ENCODE data around the gene MTX2. TPM values are rescaled to one million over a fixed set of nuclear protein-coding genes. Genes with fewer than 3 reads are reported as not detected.
A peak's percentile ranks its signal among the peaks of the same experiment; 100 is the strongest.

MTX2 gene
- polyA plus RNA-seq (ENCODE audit: insufficient read length): 53.3 TPM

- peak; percentile 84 for DNase-seq
Observed at GRCh38 chr2:176269319-176270099, at the start of gene MTX2. Gene MTX2 (plus strand): TSS chr2:176269442. CDS start chr2:176269630, 188 bp downstream.

GRCh38 chr2:176227874-176228273 lies 41.4 kb upstream of the MTX2 start:
- no peak for DNase-seq

- no peak for DNase-seq
Observed at GRCh38 chr2:176234156-176234555, 35.1 kb upstream of the MTX2 start.

GRCh38 chr2:176234940-176235339 lies 34.3 kb upstream of the MTX2 start:
- peak; percentile 21 for DNase-seq

- DNase-seq: no peak
Observed at GRCh38 chr2:176237456-176237855, 31.8 kb upstream of the MTX2 start.

GRCh38 chr2:176239031-176239430 lies 30.2 kb upstream of the MTX2 start:
- DNase-seq: no peak

- DNase-seq: no peak
Observed at GRCh38 chr2:176240301-176240700, 28.9 kb upstream of the MTX2 start.

GRCh38 chr2:176242276-176242675 lies 27.0 kb upstream of the MTX2 start:
- no peak for DNase-seq

- DNase-seq: no peak
Observed at GRCh38 chr2:176246331-176246730, 22.9 kb upstream of the MTX2 start.

GRCh38 chr2:176247859-176248258 lies 21.4 kb upstream of the MTX2 start:
- DNase-seq: no peak

GRCh38 chr2:176251928-176252327 lies 17.3 kb upstream of the MTX2 start:
- DNase-seq: no peak

GRCh38 chr2:176260689-176261088 lies 8.6 kb upstream of the MTX2 start:
- DNase-seq: no peak

GRCh38 chr2:176261136-176261535 lies 8.1 kb upstream of the MTX2 start:
- no peak for DNase-seq

- DNase-seq: no peak
Observed at GRCh38 chr2:176268976-176269318, 295 bp upstream of the MTX2 start.

GRCh38 chr2:176270100-176270750 lies 983 bp downstream of the MTX2 start:
- no peak for DNase-seq

GRCh38 chr2:176272870-176273459 lies 3.7 kb downstream of the MTX2 start:
- DNase-seq: no peak

GRCh38 chr2:176278927-176279326 lies 9.7 kb downstream of the MTX2 start:
- no peak for DNase-seq

GRCh38 chr2:176280156-176280555 lies 10.9 kb downstream of the MTX2 start:
- no peak for DNase-seq

- no peak for DNase-seq
Observed at GRCh38 chr2:176280867-176281658, 11.8 kb downstream of the MTX2 start.

- DNase-seq: no peak
Observed at GRCh38 chr2:176283291-176284068, 14.2 kb downstream of the MTX2 start.

- DNase-seq: no peak
Observed at GRCh38 chr2:176284461-176285049, 15.3 kb downstream of the MTX2 start.

GRCh38 chr2:176285321-176285720 lies 16.1 kb downstream of the MTX2 start:
- DNase-seq: no peak

All from hindlimb muscle (tissue), 1 donor.